DND-41 (cell line): ENCODE measurements around the gene ATXN1.

Source experiments
- CTCF ChIP-seq: IDR thresholded peaks from 2 replicates; pipeline ENCODE4 v1.5.1; 2012; ENCODE audit warnings: borderline replicate concordance, low read length, moderate library complexity, mild to moderate bottlenecking; ENCODE audit not compliant: poor library complexity, severe bottlenecking; ENCODE audit errors: extremely low read depth
- EZH2 ChIP-seq: IDR thresholded peaks from 3 replicates; pipeline ENCODE4 v1.6.1; 2012; ENCODE audit warnings: borderline replicate concordance, low read depth, mild to moderate bottlenecking, moderate library complexity, low read length, inconsistent platforms; ENCODE audit not compliant: severe bottlenecking

- no peak for TF ChIP-seq CTCF
- no peak for TF ChIP-seq EZH2
These were observed 496.5 kb downstream of the ATXN1 start for GRCh38 chr6:16264785-16265184.
